Measurements from ENCODE around the gene TNS4.

The TNS4 gene

DNA sequence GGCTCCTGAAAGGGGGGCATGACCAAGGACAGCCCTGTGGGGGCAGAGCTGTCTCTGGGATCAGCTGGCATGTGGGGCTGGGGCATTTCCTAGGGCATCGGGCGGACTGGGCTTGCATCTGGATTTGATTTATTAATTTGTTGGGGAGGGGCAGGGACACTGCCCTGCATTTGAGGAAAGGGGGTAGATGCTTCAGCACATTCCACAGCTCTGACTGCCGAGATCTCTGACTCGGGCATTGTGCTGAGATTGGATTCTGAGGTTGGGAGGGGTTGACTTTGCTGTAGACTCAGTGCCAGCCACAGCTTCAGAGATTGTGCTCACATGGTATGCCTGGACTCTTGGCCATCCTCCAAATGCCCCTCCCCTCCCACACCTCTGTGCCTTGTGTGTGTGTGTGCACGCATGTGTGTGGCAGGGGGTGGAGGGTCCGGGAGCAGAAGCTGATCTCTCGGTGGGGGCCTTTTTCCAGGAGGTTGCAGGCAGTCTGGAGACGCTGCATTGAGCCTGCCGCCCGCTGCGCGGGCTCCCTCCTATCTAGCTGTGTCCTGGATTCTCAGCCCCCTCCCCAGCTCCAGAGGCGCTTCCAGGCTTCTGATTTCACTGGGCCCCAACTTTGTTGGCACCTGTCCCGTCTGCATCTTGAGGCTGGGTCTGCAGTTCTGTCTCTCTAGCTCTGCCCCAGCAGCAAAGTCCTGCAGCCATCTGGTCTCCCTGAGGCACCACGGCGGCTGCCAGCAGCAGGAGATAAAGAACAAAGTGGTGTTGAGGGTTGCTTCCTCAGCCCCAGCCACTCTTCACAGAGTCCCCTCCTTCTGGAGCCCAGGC lies 43.2 kb downstream of the TNS4 start:
- no peak for DNase-seq (ENCODE audit: low spot score)

DNA sequence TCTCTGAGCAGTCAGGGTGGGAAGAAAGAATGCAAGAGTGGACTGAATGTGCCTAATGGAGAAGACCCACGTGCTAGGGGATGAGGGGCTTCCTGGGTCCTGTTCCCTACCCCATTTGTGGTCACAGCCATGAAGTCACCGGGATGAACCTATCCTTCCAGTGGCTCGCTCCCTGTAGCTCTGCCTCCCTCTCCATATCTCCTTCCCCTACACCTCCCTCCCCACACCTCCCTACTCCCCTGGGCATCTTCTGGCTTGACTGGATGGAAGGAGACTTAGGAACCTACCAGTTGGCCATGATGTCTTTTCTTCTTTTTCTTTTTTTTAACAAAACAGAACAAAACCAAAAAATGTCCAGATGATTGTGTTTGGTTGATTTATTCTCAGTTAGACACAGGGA lies 44.1 kb downstream of the TNS4 start:
- no peak for DNase-seq (ENCODE audit: low spot score)

DNA sequence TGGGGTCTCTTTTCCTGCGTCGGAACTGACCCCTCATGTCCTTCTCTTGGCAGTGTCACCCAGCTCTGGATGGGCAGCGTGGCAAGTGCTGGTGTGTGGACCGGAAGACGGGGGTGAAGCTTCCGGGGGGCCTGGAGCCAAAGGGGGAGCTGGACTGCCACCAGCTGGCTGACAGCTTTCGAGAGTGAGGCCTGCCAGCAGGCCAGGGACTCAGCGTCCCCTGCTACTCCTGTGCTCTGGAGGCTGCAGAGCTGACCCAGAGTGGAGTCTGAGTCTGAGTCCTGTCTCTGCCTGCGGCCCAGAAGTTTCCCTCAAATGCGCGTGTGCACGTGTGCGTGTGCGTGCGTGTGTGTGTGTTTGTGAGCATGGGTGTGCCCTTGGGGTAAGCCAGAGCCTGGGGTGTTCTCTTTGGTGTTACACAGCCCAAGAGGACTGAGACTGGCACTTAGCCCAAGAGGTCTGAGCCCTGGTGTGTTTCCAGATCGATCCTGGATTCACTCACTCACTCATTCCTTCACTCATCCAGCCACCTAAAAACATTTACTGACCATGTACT lies 44.9 kb downstream of the TNS4 start:
- DNase-seq (ENCODE audit: low spot score) = no peak

DNA sequence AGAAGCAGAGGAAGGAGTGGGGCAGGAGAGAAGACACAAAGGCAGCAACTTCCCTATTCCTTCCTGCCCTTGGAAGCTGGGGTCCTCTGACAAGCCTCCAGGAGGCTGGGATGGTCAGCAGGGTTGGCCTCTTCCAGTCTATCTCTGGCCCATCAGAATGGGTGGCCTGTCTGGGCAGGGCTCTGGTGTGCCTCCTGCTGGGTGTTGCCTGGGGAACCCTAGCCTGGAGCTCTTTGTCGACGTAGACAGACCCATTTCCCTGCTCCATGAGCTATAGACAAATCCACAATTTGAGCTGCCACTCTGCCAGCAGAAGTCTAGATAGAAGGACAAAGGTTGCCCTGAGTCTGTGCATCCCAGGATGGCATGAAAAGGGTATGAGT lies 46.8 kb downstream of the TNS4 start:
- DNase-seq (ENCODE audit: low spot score) = no peak

DNA sequence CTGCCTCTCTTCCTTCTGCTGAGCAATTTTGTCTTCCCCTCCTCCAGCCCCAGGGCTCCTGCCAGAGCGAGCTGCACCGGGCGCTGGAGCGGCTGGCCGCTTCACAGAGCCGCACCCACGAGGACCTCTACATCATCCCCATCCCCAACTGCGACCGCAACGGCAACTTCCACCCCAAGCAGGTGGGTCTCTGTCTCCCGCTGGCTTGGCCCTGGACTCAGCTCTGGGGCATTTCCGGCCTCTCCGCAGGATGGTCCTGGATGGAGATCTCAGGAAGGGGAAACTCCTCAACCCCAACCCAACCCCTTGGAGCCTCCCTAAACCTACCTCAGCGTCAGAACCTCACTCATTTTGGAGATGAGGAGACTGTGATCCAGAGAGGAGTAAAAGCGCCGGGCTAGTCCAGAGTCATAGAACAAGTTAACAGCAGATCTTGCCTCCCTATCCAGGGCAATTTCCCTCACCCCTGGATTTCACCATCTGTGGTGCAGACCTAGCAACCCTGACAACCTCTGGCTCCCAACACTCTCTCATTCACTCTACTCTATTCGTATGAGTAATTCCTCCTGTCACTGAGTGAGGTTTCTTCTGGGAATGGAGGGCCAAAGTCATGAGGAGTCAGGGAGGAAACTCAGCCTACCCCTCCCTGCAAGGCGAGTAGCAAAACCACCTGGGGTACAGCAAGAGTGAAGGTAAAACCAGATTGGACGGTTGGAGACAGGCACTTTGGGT lies 47.4 kb downstream of the TNS4 start:
- DNase-seq (ENCODE audit: low spot score) = no peak

DNA sequence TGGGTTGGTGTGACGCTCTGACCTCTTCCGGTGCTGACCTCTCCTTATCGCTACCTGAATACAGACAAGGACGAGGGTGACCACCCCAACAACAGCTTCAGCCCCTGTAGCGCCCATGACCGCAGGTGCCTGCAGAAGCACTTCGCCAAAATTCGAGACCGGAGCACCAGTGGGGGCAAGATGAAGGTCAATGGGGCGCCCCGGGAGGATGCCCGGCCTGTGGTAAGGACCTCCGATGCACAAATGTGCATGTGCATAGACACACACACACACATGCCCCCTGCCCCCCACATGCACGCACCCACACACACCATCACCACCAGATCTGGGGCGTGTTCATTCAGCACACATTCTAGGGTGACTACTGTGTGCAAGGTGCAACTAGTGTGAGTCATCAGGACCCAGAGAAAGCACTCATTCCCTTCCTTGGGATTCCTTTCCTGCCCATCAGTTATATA lies 48.5 kb downstream of the TNS4 start:
- DNase-seq (ENCODE audit: low spot score) = no peak

DNA sequence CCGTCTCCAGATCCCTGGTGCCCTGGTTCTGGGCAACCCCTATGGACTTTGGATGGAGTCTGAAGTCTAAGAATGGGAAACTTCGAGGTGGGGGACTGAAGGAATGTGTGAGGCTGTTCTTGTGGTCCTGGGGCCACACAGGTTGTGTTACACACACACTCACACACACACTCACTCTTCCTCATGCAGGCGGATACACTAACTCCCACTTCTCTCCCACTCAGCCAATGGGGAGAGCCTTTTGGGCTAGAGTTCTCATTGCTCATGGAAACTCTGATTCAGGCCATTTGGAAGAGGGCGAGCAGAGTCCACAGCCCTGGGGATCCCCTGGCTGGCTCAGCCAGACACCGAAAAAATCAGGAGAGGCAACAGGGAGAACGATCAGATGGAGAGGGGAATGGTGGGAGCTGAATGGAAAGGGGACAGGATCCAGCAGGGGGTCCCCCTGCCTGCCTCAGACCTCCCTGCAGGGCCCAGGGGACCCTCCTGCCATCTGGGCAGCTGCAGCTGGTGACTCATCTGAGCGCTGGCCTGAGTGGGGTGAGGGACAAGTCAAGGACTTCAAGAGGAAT lies 49.1 kb downstream of the TNS4 start:
- no peak for DNase-seq (ENCODE audit: low spot score)

DNA sequence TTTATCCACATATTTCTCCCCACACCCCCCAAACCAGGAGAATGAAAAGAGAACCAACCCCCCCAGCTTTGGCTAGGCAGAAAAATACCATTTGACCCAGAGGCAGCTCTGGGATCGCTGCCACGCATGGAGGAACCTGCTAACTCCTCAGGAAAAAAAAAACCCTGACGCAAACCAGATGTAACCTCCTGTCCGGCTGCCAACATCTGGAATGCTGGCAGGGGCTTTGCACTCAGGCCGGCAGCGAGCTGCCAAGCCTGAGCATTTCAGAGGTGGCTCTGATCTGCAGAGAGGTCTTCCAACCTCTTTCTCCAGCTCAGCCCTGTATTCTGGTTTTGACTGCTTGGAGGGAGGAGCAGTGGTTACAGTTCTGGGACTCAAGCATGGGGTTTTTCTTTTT lies 50.0 kb downstream of the TNS4 start:
- no peak for DNase-seq (ENCODE audit: low spot score)

DNA sequence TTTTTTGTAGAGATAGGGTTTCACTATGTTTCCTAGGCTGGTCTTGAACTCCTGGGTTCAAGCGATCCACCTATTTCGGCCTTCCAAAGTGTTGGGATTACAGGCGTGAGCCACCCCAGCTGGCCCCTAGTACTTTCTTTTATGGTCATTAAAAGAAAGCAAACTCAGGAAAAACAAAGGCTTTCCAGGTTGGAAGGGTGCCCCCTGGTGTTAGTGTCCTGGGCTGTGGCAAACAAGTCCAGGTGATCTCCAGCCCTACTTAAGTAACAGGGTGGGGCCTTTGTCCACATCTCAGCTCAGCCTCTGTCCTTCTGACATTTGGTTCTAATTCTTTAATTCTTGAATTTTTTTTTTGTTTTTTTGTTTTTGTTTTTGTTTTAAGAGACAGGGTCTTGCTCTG lies 51.2 kb downstream of the TNS4 start:
- peak; percentile 72 for DNase-seq (ENCODE audit: low spot score)

DNA sequence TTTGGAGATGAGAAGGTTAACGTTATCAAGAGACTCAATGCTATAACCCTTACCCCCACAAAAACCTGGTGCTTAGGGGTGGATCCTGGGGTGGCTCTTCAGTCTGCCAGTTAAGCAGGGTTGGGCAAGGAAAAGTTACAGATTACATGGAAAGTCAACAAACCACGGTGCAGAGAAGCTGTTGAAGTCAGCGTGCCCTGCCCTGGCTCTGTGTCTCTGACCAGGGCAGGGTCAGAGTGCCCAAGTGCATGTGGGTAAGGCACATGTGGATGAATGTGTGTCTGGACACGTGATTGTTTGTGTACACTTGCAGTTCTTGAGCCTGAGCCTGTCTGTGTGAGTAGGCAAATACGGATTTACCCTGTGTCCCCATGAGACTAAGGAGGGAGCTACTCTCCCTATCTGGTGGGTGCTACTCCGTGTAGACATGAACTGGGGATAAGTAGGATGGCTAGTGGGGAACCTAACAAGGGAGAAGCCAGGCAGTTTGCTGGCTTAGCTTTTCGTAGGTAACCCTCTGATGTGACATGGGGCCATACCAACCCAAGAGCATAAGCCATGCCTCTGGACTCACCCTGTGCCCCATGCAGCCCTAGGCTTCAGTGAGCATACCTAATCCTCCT lies 52.7 kb downstream of the TNS4 start:
- no peak for DNase-seq (ENCODE audit: low spot score)

DNA sequence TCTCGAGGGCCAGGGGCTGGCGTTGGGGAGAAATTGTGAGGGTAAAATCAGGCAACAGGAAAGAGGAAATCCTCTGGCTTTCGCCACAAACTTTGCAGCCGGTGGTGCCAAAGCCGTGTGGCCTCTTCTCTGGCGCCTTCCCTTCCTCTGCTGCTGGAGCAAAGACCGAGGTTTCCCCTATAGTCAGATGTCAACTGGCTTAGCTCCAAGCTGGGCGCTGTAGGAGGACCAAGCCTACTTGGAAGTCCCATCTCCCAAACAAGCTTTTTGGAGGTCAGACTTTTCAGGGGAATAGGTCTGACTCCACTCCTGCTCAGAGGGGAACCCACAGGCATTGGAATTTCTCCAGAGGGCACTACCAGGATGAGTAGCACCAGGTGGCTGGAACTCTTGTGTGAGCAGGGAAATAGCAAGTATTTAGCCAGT lies 53.2 kb downstream of the TNS4 start:
- DNase-seq (ENCODE audit: low spot score) = no peak

DNA sequence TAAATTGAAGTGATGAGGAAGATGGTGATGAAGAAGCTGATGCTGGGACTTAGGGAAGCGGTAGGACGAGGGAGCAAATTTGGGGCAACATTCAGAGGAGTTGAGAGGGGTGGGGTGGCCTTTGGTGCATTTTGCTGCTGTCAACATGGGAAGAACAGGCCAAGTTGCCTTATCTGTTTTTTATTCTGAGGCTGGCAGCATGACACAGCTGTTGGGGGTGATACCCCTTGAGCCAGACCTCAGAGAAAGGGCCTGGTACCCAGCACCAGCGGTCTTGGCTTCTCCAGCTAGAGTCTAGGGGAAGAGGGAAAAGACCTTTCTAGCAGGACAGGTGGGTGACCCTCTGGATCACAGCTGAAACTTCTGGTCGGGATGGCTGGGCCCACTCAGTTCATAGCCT lies 53.6 kb downstream of the TNS4 start:
- DNase-seq (ENCODE audit: low spot score) = no peak

DNA sequence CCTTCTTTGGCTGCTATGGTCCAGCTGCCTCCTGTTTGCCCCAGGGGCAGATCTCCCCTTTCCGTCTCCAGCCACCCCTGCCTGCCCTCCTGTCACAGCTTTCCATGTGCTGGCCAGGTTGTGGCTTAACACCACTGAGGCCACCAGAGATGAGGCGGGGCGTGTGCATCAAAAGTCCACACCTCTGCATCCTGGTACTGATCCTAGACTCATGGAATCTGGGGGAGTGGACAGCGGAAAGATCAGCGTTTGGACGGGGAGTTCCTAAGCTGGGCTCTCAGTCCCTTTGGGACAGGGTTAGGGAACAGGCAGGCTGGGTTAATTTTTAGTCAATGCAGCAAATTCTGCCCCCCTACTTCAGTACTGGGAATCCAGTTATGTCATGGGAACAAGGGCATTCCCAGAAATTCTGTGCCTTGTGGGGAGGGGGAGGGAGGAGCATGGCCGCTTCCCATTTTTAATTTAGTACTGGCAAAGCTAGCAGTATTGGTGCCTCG lies 54.2 kb downstream of the TNS4 start:
- DNase-seq (ENCODE audit: low spot score) = no peak

DNA sequence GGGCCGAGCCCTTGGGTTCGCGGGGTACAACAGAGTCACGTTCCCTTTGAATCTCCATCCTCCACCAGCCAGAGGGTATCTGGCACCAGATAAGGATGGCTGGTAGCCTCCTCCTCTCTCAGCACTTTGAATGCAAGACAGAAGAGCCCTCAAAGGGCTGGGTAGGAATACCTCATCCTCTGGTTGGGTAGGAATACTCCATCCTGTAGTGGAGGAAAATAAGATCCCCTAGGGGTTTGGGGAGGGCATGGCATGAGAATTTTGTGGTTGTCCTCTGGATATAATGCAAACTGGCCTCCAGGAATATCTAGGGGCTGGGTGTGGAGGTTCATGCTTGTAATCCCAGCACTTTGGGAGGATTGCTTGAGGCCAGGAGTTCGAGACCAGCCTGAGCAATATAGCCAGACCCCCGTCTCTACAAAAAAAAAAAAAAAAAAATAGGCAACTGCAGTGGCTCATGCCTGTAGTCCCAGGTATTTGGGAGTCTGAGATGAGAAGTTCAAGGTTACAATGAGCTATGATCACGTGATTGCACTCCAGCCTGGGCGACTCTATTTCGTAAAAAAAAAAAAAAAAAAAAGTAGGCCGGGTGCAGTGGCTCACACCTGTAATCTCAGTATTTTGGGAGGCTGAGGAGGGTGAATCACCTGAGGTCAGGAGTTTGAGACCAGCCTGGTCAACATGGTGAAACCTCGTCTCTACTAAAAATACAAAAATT lies 55.5 kb downstream of the TNS4 start:
- DNase-seq (ENCODE audit: low spot score) = no peak

DNA sequence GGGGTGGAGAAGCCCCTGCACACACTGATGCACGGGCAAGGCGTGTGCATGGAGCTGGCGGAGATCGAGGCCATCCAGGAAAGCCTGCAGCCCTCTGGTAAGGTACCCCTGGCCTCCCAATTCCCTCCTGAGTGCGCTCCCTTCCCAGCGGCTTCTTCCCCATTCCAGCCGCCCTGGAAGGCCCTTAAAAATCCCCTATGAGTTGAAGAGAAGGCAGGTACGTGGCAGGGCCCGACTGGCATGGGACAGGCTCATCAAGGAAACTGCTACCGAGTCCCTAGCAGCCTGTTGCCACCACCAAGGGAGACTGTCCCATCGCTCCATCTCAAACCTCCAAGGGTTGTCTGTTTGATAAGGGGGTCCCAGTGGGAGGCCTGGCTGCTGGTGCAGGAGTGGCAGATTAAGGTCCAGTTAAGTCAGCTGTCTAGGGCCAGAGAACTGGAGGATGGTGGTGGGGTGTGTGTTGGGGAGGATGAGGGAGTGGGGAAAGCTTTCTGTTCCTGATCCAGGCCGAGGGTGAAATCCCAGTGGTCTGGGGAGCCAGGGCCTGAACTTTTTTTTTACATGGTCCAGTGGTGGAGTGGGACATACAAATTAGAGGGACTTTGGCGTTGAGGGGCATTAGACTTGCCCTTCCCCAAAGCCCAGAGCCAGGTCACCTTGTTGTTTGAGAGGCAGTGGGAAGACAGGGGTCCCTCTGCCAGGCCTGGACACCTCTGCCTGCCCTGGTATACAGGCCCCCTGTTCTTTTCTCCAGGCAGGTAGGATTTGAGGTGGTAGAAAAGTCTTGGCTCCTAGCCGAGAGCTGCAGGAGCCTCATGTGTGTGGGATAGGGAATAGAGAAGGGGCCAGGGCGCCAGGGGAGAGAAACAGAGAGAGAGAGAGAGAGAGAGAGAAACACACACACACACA lies 57.2 kb downstream of the TNS4 start:
- DNase-seq (ENCODE audit: low spot score) = no peak

DNA sequence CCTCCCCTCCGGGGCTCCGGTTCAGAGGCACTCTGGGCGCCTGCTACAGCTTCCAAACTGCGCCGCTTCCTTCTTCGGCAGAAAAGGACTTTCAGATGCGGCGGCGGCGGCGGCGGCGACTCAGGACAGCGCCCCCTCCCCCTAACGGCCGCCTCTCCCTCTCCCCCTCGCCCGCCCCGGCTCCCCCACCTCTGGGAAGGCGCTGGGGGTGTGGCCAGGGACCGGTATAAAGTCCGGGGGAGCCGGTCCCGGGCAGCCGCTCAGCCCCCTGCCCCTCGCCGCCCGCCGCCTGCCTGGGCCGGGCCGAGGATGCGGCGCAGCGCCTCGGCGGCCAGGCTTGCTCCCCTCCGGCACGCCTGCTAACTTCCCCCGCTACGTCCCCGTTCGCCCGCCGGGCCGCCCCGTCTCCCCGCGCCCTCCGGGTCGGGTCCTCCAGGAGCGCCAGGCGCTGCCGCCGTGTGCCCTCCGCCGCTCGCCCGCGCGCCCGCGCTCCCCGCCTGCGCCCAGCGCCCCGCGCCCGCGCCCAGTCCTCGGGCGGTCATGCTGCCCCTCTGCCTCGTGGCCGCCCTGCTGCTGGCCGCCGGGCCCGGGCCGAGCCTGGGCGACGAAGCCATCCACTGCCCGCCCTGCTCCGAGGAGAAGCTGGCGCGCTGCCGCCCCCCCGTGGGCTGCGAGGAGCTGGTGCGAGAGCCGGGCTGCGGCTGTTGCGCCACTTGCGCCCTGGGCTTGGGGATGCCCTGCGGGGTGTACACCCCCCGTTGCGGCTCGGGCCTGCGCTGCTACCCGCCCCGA lies 58.0 kb downstream of the TNS4 start, which contains the start of gene IGFBP4:
Gene IGFBP4, plus strand, starts transcription at position 255 of the 792 bp plus-strand sequence. Its CDS starts 286 bp downstream, at position 541.
- peak; percentile 85 for DNase-seq (ENCODE audit: low spot score)

DNA sequence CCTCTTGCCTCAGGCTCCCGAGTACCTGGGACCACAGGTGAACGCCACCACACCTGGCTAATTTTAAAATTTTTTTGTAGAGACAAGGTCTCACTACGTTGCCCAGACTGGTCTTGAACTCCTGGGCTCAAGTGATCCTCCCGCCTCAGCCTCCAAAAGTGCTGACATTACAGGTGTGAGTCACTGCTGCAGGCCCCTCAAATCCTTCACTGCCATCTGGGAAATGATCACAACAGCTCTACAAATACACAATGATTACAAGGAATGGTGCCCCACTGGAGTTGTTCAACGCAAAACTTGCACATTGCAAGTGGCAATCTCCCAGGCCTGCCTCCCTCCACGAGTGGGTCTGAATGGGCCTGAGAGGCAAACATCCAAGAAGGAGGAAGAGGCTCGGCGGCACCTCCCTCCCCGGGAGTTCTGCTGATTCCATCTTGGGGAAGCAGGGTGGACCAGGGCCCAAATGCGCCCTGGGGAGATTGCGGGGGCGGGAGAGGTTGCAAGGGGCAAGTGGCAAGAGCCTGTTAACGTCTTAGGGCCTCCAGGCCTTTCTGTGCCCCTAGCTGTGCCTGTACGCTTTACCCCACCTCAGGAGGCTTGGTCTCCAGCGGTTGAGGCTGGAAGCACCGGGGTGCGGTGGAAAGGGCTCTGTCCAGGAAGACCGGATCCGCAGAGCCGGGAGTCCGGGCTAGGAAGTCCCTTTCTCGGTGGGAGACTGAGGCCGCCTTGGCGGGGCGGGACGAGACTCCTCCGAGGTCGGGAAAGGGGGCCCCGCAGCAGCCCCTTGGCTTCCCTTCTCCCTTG lies 58.8 kb downstream of the TNS4 start:
- DNase-seq (ENCODE audit: low spot score) = no peak

DNA sequence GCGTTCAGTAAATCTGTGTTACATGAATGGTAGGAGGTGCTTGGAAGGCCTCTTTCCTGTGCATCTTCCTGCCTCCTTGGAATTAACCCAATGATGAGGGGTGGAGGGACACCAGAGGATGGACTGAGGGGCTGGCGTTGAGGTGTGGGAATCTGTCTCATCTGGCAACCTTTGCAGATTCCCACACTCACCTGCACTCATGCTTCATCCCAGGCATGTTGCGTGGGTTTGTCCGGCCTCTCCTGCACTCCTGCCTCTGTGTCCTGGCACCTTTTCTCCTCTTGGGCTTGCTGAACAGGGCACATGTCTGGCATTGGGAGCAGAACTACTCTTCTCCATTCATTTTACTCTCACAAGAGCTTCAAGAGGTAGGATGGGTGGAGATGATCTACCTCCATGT lies 61.3 kb downstream of the TNS4 start:
- no peak for DNase-seq (ENCODE audit: low spot score)
